PFSK-1 (cell line): Measurements from ENCODE around the gene SLC6A17.

ENCODE experiments used
- POLR2AphosphoS5 ChIP-seq: IDR thresholded peaks from 2 replicates; pipeline ENCODE4 v1.6.1; 2012; ENCODE audit warnings: low read depth, mild to moderate bottlenecking, control low read depth, low read length, moderate library complexity
- TAF1 ChIP-seq: IDR thresholded peaks from 2 replicates; pipeline ENCODE4 v1.6.1; 2012; ENCODE audit warnings: low read length, control low read depth, borderline replicate concordance; ENCODE audit not compliant: insufficient read depth

DNA sequence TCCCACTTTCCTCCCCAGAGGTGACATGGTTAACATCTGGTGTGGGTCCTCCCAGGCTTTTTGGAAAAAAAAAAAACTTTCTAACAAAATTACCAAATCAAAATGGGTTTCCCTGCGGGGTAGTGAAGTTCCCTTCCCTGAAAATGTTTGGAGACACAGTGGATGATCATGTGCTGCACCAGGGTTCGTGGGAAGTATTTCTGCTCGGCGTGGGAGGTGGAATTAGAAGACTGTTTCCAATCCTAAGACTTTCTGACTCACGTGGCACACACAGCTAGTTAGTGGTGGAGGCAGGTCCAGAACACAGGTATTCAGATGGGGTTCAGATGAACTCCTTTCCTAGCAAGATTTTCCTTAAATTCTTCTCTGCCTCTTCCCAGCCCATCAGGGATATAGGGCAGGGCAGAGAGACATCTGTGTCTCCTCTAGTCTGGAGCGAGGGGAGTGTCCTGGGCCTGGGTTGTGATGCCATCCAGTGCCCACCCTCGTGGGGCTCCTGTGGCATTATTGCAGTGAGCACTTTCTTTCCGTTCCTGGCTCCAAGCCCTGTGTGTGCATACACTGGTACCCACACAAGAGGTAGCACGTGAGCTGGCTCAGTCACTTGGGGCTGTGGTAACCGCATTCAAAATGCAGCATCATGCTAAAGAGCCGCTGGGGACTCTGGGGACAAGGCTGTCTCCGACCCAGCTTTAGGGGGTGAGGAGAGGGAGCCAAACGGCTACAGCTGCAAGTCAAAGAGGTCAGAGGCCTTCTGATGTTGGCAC lies 87.3 kb downstream of the SLC6A17 start:
- TF ChIP-seq POLR2AphosphoS5 (no peak), TAF1 (no peak)
